GM21526 (cell line): Measurements from ENCODE around the gene SLC25A42.
"Not testable (repeated sequence)": the region's sequence is repeated elsewhere in the genome, so short reads cannot be mapped to it uniquely, and the experiment has no call there.

Experiments
- ATAC-seq: cut with Tn5 transposase; IDR thresholded peaks from one replicate; pipeline ENCODE4 v1.9.1; 2021; ENCODE audit warnings: moderate library complexity; ENCODE audit not compliant: unreplicated experiment, low FRiP score

The SLC25A42 gene, protein sequence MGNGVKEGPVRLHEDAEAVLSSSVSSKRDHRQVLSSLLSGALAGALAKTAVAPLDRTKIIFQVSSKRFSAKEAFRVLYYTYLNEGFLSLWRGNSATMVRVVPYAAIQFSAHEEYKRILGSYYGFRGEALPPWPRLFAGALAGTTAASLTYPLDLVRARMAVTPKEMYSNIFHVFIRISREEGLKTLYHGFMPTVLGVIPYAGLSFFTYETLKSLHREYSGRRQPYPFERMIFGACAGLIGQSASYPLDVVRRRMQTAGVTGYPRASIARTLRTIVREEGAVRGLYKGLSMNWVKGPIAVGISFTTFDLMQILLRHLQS

GRCh38 chr19:19063183-19064097, at the start of gene SLC25A42:
Gene SLC25A42, plus strand, starts transcription at chr19:19063994. Its CDS starts 32,131 bp downstream, at chr19:19096125.
- peak; percentile 80 for ATAC-seq

- no peak for ATAC-seq
Measured at GRCh38 chr19:19021115-19021514, 42.7 kb upstream of the SLC25A42 start.

GRCh38 chr19:19022380-19022961, 41.3 kb upstream of the SLC25A42 start:
- no peak for ATAC-seq

DNA sequence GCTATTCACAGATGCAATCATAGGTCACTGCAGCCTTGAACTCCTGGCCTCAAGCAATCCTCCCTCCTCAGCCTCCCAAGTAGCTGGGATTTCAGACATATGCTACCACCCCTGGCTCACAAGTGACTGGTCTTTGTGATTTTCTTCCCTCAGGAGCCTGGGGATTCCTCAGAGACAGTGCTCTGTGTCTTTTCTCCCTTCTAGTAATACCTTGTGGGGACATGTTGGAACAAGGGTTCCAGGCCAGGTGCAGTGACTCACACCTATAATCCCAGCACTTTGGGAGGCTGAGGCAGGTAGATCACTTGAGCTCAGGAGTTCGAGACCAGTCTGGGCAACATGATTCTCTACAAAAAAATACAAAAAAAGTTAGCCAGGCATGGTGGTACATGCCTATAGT, 40.4 kb upstream of the SLC25A42 start:
- not testable (repeated sequence) for ATAC-seq

DNA sequence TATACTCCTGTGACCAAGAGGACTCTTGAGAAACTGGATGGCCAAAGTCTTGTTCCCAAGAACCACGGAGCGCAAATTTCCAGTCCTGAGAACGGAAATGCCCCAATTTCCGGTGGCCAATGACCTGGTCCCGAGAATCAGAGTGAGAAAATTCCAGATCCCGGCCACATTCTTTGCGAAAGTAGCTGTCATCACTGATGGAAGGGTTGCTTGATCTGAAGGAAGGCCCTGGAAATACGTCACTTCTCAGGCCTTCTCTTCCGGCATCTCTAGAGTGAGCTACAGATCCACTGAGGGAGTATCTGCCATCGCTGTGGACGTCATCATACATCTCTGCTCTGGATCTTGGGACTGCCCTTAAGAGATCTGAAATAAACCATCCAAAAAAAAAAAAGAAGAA, 37.9 kb upstream of the SLC25A42 start:
- ATAC-seq, result no peak

GRCh38 chr19:19026299-19026971, 37.4 kb upstream of the SLC25A42 start:
- no peak for ATAC-seq

GRCh38 chr19:19027228-19027627, 36.6 kb upstream of the SLC25A42 start:
- no peak for ATAC-seq

DNA sequence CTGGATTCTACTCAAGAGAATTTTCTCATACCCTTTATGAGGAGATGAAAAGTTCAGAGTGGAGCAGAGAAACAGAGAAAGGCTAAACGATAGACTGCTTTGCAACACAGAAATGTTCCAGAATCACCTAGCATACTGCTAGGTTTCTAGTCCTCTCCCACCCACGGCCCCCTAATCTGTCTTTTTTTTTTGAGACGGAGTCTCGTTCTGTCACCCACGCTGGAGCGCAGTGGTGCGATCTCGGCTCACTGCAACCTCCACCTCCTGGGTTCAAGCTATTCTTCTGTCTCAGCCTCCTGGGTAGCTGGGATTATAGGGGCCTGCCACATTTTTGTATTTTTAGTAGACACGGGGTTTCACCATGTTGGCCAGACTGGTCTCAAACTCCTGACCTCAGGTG, 35.3 kb upstream of the SLC25A42 start:
- no peak for ATAC-seq

- no peak for ATAC-seq
Measured at GRCh38 chr19:19031891-19032290, 31.9 kb upstream of the SLC25A42 start.

DNA sequence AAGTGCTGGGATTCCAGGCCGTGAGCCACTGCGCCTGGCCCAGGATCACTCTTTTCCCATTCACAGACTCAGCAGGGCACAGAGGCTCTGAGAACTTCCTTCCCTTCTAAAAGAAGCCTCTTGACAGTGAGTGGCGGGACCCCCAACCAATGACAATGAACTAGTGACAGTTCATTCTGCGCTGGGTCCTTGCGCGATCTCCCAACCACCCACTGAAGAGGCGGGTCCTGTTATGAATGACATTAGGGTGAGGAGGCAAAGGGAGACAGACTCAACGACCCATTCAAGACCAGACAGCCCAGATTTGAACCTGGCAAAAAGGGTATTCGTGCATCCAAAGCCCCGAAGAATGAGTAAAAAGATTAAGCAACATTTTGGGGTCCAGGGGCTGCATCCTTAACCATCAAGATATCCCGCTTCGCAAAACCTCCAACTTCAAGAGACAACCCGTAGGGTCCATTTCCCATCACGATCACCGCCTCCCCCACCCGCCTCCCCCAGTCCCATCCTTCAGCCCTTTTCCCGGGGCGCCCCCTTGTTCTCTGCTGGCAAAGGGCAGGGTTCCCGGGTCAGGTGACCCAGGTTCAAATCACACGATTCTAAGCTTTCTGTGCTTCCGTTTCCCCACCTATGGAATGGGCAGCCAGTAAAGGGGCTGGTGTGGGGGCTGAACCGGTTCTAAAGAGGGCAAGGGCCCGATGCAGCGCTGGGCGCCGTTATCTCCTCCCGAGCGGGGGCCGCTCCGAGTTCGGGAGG, 31.2 kb upstream of the SLC25A42 start:
- peak; percentile 41 for ATAC-seq

DNA sequence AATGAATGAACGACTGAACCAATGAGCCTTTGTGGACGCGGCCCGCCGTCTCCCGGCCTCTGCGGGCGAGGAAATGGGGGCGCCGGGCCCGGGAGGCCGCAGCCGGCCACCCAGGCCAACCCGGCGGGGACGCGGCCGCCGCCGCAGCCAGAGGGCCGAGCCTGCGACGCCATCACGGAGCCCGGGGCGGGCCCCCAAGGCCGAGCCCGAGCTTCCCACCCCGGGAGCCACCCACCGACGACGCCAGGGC, 30.7 kb upstream of the SLC25A42 start:
- no peak for ATAC-seq

DNA sequence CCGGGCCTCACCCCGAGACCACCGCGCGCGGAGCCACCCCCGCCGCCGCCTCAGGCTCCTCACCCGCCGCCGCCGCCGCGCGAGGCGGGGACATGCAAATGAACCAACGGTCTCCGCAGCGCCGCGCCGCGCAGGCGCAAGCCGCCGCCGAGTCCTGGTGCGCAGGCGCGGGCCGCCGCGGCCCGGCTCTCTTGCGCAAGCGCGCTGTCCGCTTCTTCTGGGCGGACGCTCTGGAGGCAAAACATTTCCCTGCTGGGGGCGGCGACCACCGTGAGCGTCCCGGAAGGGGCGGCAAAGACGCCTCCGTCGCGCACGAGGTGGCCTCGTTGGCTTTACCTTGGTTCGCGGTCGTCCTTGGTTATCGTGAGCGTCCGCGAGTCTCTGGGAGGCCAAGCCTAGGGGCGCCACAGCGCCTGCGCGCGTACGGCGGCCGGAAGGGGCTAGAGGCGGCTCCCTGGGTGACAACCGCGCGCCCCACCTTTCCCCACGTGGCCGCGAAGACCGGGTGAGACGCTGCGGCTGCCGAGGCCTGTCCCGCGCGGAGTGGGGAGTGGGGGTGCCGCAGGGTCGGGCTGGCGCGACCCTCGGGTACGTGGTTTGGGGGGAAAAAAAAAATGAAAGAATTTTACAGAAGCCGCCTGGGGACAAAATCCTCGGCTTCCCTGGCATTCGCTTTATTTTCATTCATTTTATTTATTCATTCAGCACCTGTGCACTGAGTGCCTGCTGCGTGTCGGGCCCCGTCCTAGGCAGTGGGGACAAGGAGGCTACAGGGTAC, 30.2 kb upstream of the SLC25A42 start, which contains the start of the genes ARMC6 and SUGP2:
TSS of gene ARMC6 (plus strand) at position 178 of the 778 bp plus-strand sequence. CDS start 607 bp downstream, outside the sequence.
TSS of gene SUGP2 (minus strand) at position 92 of the 778 bp plus-strand sequence. CDS start 2,446 bp downstream, outside the sequence.
- ATAC-seq, result peak; percentile 63

DNA sequence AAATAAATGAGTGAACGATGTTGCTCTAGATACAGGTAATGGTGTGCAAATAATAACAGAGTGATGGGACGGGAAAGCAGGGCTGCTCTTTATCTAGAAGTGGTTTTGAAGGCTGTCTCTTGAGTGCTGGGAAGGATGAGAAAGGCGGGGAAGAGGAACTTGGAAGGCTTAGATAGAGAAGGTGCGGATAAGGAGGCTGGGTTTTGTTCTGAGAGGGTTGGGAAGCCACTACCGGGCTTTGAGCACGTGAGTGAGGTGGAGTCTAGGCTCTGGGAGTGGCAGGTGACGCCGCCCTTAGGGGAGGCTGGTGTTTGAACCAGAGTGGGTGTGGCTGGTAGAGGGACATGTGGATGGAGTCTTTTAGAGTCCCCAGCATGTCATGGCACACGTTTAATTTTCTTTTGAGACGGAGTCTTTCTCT, 29.6 kb upstream of the SLC25A42 start:
- ATAC-seq, result no peak

DNA sequence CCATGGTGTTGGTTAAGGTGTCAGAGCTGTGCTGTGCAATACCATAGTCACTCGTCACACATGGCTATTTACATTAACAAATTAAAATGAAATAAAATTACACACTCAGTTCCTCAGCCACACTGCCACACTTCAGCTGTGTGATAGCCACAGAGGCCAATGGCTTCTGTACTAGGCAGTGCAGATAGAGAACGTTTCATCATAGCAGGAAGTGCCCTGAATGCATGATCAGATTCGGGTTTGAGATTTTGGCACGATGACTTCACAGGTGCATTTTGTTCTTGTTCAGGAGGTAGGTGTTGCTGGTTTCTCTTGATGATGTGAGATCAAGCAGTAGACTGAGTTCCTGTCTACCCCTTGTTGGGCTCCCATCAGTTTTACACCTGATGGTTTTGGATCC, 23.9 kb upstream of the SLC25A42 start:
- ATAC-seq, result no peak

DNA sequence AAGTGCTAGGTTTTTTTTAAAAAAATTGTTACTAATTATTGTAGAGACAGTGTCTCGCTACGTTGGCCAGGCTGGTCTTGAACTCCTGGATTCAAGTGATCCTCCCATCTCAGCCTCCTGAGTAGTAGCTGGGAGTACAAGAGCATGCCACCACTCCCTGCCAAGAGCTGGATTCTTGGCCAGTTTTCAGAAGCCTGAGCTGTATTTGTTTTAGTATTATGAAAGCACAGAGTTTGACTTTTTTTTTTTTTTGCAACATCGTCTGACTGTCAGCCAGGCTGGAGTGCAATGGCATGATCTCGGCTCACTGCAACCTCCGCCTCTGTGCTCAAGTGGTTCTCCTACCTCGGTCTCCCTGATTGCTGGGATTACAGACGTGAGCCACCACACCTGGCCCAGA, 23.4 kb upstream of the SLC25A42 start:
- no peak for ATAC-seq

- no peak for ATAC-seq
Measured at GRCh38 chr19:19042732-19043280, 21.0 kb upstream of the SLC25A42 start.

- no peak for ATAC-seq
Measured at GRCh38 chr19:19043481-19043880, 20.3 kb upstream of the SLC25A42 start.

- no peak for ATAC-seq
Measured at GRCh38 chr19:19043881-19044280, 19.9 kb upstream of the SLC25A42 start.

GRCh38 chr19:19049406-19049805, 14.4 kb upstream of the SLC25A42 start:
- no peak for ATAC-seq
